Epidermal melanocyte (primary cell): Measurements from ENCODE around the gene SHANK1.

Experiments used
- DNase-seq: peaks from one replicate; pipeline ENCODE4 v3.0.0; 2011; ENCODE audit warnings: low spot score; ENCODE audit not compliant: insufficient read length

The SHANK1 gene

GRCh38 chr19:50711805-50712204, 7.8 kb downstream of the SHANK1 start:
- DNase-seq, result no peak

- DNase-seq, result no peak
Observed at GRCh38 chr19:50711196-50711595, 8.4 kb downstream of the SHANK1 start.

GRCh38 chr19:50710612-50711011, 9.0 kb downstream of the SHANK1 start:
- no peak for DNase-seq

- no peak for DNase-seq
Observed at GRCh38 chr19:50710094-50710493, 9.5 kb downstream of the SHANK1 start.

- no peak for DNase-seq
Observed at GRCh38 chr19:50708179-50708879, 11.3 kb downstream of the SHANK1 start.

GRCh38 chr19:50706387-50706786, 13.2 kb downstream of the SHANK1 start:
- DNase-seq, result no peak

GRCh38 chr19:50705422-50706019, 14.1 kb downstream of the SHANK1 start:
- DNase-seq, result peak; percentile 89

GRCh38 chr19:50703915-50704796, 15.4 kb downstream of the SHANK1 start:
- DNase-seq, result no peak

- no peak for DNase-seq
Observed at GRCh38 chr19:50702871-50703829, 16.5 kb downstream of the SHANK1 start.

- DNase-seq, result no peak
Observed at GRCh38 chr19:50702158-50702870, 17.3 kb downstream of the SHANK1 start.

GRCh38 chr19:50701367-50701985, 18.1 kb downstream of the SHANK1 start:
- no peak for DNase-seq

GRCh38 chr19:50697414-50698124, 22.0 kb downstream of the SHANK1 start:
- no peak for DNase-seq

GRCh38 chr19:50696094-50696483, 23.5 kb downstream of the SHANK1 start:
- DNase-seq, result no peak

GRCh38 chr19:50695251-50696093, 24.1 kb downstream of the SHANK1 start:
- no peak for DNase-seq

GRCh38 chr19:50694815-50695145, 24.8 kb downstream of the SHANK1 start:
- DNase-seq, result no peak

GRCh38 chr19:50693064-50693975, 26.3 kb downstream of the SHANK1 start:
- no peak for DNase-seq

GRCh38 chr19:50690439-50690838, 29.2 kb downstream of the SHANK1 start:
- DNase-seq, result no peak

- DNase-seq, result no peak
Observed at GRCh38 chr19:50688766-50689165, 30.8 kb downstream of the SHANK1 start.
